Liver (tissue), 2 donors: ENCODE results near the gene IER3IP1.

Experiments
- CTCF ChIP-seq: fragments of 150-350 bp; IDR thresholded peaks from 2 replicates; pipeline ENCODE4 v1.5.1; 2017; ENCODE audit warnings: improper control_type of control experiment, low read depth, low read length; ENCODE audit not compliant: missing input control
- MAX ChIP-seq: IDR thresholded peaks from 2 replicates; pipeline ENCODE4 v1.6.1; 2016; ENCODE audit warnings: antibody characterized with exemption
- donor health status: healthy.

- TF ChIP-seq MAX = no peak
- no peak for TF ChIP-seq CTCF
Observed at GRCh38 chr18:47143153-47143552, 33.0 kb downstream of the IER3IP1 start.
